NCI-H128 (cell line): ENCODE results near the gene CDCA4.
"Not testable (repeated sequence)": the region's sequence is repeated elsewhere in the genome, so short reads cannot be mapped to it uniquely, and the experiment has no call there.

Experiments
- DNase-seq: peaks from one replicate; lab custom pipeline; 2025; ENCODE audit not compliant: unreplicated experiment; lab: John Stamatoyannopoulos, UW

The CDCA4 gene

DNA sequence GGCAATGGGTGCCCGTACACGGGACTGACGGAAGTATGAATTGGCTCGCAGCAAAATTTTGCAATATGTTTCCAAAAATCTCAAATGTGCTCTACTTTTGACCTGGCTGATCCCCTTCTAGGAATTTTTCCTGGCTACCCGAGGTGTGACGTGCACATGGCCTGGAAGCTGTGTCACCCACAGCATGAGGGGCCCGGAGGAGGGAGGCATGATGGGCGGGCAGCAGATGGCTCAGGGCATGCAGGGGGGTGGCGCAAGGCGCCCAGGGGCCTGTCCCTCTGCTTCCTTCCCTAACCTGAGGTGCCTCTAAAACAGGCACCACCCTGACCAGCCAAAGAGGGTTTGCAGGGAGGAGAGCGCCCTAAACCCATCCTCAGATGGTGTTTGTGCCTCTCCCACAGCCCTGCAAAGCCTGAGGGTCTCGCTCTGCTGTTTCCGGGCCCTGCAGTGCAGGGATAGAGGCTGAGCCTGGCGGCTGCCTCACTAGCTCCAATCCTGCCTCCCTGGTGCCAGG, 37.7 kb upstream of the CDCA4 start:
- no peak for DNase-seq

DNA sequence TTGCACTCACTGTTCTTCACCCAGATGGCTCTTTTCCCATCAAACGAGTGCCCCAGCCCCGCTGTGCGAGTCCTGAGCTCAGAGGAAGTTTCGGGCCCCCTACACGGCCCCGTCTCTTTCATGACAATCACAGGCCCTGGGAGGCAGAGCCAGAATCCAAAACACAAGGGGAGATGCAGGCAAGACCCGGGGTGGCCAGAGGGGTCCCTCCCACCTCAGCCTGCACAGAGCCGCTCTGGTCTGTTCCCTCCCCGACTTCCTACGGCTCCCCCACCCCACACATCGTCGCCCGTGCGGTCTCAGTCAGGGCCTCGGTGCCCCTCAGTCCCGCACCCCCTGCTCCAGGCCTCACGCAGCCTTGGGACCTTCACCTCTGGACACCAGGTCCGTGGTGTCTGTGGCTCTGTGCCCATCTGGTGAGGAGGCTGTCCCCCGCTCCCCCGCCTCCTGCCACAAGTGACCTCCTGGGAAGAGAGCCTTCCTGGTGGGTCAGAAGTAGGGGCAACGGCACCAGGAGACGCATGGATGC, 35.5 kb upstream of the CDCA4 start:
- DNase-seq, result no peak

- no peak for DNase-seq
Measured at GRCh38 chr14:105055736-105056302, 34.9 kb upstream of the CDCA4 start.

DNA sequence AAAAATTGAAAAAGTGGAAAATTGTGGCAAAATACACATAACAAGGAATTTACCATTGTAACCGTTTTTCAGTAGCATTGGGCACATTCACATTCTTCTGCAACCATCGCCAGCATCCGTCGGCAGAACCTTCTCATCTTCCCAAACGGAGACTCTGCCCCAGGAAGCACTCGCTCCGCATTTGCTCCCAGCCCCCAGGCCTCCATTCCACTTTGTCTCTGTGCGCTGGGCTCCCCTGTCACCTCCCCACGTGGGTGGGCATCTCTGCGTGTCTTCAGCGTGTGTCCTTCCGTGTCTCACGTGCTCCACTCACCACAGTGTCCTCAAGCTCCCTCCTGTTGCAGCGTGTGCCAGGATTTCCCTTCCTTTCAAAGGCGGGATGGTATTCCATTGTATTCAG, 34.5 kb upstream of the CDCA4 start:
- DNase-seq, result no peak

DNA sequence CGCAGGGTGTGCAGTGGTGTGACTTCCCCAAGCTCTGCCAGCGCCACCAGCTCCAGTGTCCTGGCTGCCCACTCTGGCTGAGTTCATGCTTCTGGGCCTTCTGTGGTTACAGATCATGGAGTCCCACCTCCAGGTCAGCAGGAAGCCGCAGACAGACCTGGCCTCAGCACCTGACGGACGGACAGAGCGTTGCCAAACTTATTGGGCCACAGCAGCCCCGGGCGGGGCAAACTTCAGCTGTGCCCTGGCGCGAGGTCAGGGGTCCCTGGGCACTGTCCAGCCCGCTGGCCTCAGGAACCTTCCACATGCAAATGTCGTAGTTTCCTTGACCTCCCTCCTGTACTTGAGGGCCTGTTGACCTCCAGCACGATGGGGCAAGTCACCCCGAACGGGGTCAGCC, 33.1 kb upstream of the CDCA4 start:
- no peak for DNase-seq

DNA sequence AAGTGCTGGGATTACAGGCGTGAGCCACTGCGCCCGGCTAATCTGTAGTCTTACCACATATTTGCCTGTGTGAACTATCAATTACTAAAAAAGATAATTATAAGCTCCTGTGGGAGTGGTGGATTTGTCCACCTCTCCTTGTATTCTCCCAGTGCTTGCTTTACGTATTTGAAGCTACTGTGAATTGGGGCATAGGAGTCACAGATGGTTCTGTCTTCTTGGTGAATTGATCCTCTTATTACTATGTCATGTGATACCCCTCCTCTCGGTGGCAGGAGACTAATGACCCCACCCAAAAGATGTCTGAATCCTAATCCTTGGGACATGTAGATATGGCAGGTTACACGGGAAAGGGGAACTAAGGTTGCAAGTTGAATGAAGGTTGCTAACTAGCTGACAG, 32.5 kb upstream of the CDCA4 start:
- no peak for DNase-seq

DNA sequence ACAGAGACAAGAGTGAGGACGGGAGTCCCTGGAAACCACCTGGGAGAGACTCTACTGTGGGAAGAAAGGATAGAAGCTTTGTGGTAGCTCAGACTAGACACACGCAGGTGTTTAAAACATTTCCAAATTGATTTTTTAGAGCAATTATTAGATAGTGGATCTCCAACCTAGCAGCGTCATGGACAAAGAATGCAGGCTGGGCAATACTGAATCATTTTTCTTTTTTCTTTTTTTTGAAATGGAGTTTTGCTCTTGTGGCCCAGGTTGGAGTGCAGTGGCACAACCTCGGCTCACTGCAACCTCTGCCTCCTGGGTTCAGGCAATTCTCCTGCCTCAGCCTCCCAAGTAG, 31.2 kb upstream of the CDCA4 start:
- DNase-seq, result no peak

GRCh38 chr14:105051182-105052109, 30.6 kb upstream of the CDCA4 start:
- no peak for DNase-seq

DNA sequence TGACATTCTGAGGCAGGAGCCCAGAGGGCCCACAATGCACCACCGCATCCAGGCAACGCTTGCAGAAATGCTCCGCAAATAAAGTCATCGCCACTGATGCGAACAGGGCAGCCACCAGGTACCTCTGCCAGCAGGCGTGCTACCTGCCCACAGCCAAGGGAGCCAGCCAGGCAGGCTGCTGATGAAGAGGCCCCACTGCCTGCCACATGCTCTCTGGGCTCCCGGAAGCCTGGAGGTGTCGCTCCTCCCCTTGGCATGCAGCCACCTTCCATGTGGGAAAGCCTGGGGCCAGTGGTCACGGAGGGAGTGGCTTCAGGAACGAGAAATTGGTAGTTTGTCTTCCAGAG, 29.6 kb upstream of the CDCA4 start:
- DNase-seq, result peak; percentile 51

- DNase-seq, result no peak
Measured at GRCh38 chr14:105049753-105050550, 29.1 kb upstream of the CDCA4 start.

DNA sequence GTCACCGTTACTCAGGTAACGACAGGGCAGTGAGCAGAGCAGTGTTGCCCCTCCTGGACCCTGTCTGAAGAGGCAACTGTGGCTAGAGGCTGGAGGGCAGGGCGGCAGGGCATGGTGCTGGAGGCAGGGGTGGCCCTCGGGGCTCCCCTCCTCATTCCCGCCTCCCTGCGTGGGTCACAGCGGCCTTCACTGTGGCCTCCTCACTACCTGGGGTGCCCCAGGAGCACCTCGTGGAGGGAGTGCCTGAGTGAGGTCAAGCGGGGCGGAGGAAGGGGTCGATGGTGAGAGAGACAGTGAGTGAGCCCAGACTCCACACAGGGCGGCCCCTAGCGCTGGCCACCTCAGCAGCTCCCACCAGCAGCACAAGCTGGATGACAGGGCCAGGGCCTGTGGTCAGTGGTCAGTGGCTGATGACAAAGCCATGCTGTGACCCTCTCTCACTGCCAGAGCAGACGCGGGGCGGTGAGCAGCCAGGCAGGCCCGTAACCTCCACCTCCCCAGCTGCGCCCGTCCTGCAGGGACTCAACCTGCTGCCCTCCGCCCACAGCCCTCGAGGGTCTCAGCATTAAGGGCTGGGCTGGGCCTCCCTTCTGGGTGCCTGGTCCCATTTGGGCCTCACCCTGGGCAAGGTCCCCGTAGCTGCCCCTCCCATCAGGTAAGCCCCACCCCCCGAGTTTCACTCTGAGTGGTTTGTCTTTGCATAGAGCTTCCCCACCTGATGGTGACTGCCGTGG, 26.6 kb upstream of the CDCA4 start:
- no peak for DNase-seq

- no peak for DNase-seq
Measured at GRCh38 chr14:105046891-105047282, 26.0 kb upstream of the CDCA4 start.

- DNase-seq, result peak; percentile 81
Measured at GRCh38 chr14:105045710-105046326, 24.9 kb upstream of the CDCA4 start.

- no peak for DNase-seq
Measured at GRCh38 chr14:105043641-105044040, 22.8 kb upstream of the CDCA4 start.

- no peak for DNase-seq
Measured at GRCh38 chr14:105042813-105043212, 21.9 kb upstream of the CDCA4 start.

DNA sequence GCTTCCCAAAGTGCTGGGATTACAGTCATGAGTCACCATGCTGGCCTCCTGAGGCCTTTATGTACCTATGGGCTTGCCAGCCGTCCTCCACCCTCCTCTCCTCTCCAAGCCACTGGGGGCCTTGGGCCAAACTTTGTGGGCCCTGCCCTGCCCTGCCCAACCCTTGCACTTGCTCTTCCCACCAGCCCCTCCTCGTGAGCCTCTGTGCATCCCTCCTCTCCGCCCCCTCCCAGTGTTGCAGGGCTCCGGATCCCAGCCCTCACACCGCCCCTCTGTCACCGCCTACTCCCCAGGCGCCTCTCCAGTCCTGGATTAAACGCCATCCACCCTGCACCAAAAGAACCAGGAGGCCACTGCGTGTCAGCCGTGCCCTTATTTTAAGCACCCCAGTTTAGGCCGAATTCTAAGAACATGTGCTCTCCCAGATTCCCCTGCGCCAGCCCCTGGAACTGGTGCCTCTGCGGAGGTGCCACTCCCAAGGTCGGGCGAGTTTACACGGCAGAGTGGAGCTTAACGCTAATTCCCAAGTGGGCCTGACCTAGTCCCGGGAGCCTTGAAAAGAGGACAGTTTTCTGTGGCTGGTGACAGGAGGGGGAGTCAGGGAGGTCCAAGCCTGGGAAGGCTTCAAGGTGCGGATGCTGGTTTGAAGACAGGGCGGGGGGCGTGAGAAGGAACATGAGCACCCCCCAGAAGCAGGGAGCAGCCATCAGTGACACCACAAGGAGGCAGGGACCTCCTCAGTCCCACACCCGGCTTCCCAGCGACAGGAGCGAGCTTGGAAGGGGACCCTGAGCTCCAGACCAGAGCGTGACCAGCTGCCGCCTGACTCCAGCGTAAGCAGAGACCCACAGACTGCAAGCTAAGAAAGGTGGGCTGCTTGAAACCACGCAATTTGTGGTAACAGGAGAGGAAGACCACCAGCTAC, 21.2 kb upstream of the CDCA4 start:
- DNase-seq, result no peak

- no peak for DNase-seq
Measured at GRCh38 chr14:105039458-105040205, 18.7 kb upstream of the CDCA4 start.

DNA sequence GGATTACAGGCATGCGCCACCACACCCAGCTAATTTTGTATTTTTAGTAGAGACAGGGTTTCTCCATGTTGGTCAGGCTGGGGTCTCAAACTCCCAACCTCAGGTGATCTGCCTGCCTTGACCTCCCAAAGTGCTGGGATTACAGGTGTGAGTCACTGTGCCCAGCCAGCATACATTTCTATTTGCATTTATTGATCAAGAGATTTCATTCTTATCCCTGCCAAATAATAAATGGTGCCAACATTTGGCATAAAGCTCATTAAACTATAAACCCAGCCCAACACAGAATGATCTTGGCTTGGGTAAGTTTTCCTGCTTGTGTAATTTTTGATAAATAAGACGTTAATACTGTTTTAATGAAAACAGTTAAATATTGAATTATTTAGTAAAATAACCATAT, 14.7 kb upstream of the CDCA4 start:
- DNase-seq, result not testable (repeated sequence)
